ENCODE data around the gene BARX1.

Gene BARX1

DNA sequence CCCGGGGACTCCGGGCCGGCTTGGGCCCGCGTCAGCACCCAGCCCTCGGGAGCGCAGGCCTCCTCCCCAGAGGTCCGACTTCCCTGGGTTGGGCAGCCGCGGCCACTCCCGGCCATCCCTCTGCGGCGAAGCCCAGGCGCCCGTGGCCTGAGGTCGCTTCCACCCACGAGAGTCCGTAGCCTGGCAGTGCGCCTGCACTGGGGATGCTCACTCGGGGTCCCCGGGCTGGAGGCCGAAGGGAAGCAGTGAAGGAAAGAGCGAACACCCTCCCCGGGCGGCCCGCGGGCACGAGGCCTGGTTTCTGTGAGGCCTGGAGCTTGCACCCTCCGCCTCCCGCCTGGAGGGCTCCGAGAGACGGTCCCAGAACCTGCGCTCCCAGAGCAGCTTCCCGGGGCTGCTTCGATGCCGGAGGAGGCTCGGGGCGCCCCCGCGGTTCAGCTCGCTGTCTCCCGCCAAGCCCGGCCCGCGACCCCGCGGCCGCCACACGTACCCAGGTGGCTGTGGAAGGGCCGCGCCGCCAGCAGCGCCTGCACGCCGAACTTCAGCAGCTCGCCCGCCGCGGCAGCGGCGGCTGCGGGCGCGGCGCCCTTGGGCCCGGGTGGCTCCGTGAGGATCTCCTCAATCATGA, 607 bp downstream of the BARX1 start:
- Histone ChIP-seq H3K27ac (no peak overlapping the region), H3K36me3 (ENCODE audit: insufficient read depth) (no peaks in the 10 kb centered on the region), H3K9ac (no peak overlapping the region), H4K20me1 (ENCODE audit: insufficient read depth) (no peaks in the 10 kb centered on the region), H3K4me2 (no peak overlapping the region), H3K79me2 (ENCODE audit: insufficient read depth, low read depth) (no peaks in the 10 kb centered on the region), H2AFZ (ENCODE audit: low read depth) (no peak overlapping the region), H3K27me3 (ENCODE audit: insufficient read depth, low read depth) (no peaks in the 10 kb centered on the region; the same call in 1 of the 2 replicates), H3K4me3 (IDR thresholded peaks at IDR 0.05; ENCODE audit: insufficient read depth, low read depth, low read length) (no peak overlapping the region), H3K4me1 (ENCODE audit: low read depth, poor library complexity, severe bottlenecking) (no peaks in the 10 kb centered on the region)
- TF ChIP-seq, protein P1, sequence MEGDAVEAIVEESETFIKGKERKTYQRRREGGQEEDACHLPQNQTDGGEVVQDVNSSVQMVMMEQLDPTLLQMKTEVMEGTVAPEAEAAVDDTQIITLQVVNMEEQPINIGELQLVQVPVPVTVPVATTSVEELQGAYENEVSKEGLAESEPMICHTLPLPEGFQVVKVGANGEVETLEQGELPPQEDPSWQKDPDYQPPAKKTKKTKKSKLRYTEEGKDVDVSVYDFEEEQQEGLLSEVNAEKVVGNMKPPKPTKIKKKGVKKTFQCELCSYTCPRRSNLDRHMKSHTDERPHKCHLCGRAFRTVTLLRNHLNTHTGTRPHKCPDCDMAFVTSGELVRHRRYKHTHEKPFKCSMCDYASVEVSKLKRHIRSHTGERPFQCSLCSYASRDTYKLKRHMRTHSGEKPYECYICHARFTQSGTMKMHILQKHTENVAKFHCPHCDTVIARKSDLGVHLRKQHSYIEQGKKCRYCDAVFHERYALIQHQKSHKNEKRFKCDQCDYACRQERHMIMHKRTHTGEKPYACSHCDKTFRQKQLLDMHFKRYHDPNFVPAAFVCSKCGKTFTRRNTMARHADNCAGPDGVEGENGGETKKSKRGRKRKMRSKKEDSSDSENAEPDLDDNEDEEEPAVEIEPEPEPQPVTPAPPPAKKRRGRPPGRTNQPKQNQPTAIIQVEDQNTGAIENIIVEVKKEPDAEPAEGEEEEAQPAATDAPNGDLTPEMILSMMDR (conservative IDR thresholded peaks at IDR 0.05; ENCODE audit: low read depth, low read length): no peak

DNA sequence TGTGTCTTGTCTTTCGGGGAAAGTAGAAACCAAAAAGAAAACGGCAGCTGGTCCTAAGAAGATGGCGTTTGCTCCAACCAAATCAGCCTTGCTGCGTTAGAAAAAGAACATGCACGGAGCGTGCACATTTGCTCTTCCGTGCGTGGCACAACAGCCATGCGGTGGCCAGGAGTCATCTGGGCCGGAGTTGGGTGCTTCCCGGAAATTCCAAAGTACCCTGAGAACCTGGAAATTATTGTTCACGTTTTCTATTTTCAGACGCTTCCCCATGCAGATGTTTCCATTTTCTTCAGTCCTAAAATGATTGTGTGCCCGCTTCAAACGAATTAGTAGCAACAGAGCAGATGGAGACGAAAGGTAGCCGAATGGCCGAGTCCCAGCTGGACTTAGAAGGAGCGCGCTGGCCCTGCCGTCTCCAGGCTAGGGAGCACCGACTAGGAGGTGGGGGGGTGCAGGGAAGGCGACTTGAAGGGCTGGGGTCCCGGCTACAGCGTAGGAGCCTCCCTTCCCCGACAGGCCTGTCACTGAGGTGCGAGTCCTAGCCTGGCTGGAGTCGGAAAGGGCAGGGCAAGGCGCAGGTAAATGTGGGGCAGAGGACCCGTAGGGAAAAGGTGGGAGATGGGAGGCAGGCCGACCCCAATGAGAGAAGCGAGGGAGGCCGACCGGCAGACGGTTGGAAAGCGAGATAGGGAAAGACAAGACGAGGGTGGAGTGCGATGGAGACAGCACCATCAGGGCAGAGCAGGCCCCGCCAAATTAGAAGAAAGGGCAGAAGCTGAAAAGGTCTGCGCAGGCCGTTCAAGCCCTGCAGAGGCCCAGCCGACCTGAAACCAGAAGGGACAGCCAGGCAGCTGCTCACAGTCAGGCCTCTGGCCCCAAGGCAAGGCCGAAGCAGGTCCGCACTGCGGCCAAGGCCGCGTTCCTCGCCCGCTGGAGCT, 1.4 kb downstream of the BARX1 start:
- H3K79me2 ChIP-seq (ENCODE audit: insufficient read depth, low read depth): no peaks in the 10 kb centered on the region
- no peak overlapping the region for H3K4me3 ChIP-seq (IDR thresholded peaks at IDR 0.05; ENCODE audit: insufficient read depth, low read depth, low read length)
- H3K9ac ChIP-seq: no peak overlapping the region
- H3K36me3 ChIP-seq (ENCODE audit: insufficient read depth): no peaks in the 10 kb centered on the region
- TF ChIP-seq, protein P1 (conservative IDR thresholded peaks at IDR 0.05; ENCODE audit: low read depth, low read length): no peak
- H2AFZ ChIP-seq (ENCODE audit: low read depth): no peak overlapping the region
- no peak overlapping the region for H3K27ac ChIP-seq
- H3K4me2 ChIP-seq: no peak overlapping the region
- no peaks in the 10 kb centered on the region for H4K20me1 ChIP-seq (ENCODE audit: insufficient read depth)
- no peaks in the 10 kb centered on the region; the same call in 1 of the 2 replicates for H3K27me3 ChIP-seq (ENCODE audit: insufficient read depth, low read depth)
- no peaks in the 10 kb centered on the region for H3K4me1 ChIP-seq (ENCODE audit: low read depth, poor library complexity, severe bottlenecking)

DNA sequence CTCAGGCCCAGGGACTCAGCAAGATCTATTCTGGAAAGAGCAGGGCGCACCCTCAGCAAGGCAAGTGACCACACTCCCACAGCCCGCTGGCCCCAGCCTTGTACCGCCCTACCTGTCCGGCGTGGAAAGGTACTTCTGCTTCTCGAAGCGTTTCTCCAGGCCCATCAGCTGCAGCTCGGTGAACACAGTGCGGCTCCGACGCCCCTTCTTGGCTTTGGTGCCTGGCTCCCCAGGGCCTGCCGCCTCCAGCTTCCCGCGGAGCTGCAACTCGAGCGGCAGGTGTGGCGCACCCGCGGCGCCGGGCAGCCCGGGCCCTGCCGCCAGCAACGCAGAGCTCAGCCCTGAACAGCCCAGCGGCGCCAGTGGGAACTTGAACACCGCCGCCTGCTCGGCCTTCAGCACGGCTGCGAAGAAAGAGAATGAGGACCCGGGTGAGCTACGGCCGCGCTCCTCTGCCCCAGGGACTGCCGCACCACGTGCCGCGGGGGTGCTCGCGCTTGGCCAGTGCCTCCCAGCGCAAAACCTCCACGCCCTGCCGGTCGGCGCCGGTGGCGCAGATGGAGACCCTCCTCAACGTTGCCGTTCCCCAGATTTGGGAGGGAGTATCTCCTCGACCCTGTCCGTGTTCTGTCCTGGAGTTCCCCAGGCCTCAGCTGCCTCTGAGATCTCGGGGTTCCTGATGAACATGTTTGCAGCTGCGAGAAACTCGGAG, 2.2 kb downstream of the BARX1 start:
- no peaks in the 10 kb centered on the region for H3K79me2 ChIP-seq (ENCODE audit: insufficient read depth, low read depth)
- H3K36me3 ChIP-seq (ENCODE audit: insufficient read depth): no peaks in the 10 kb centered on the region
- H3K4me2 ChIP-seq: no peak overlapping the region
- H3K4me3 ChIP-seq (IDR thresholded peaks at IDR 0.05; ENCODE audit: insufficient read depth, low read depth, low read length): no peak overlapping the region
- no peaks in the 10 kb centered on the region for H4K20me1 ChIP-seq (ENCODE audit: insufficient read depth)
- H3K27ac ChIP-seq: no peak overlapping the region
- no peaks in the 10 kb centered on the region; the same call in 1 of the 2 replicates for H3K27me3 ChIP-seq (ENCODE audit: insufficient read depth, low read depth)
- TF ChIP-seq, protein P1 (conservative IDR thresholded peaks at IDR 0.05; ENCODE audit: low read depth, low read length): no peak
- H2AFZ ChIP-seq (ENCODE audit: low read depth): no peak overlapping the region
- H3K9ac ChIP-seq: no peak overlapping the region
- no peaks in the 10 kb centered on the region for H3K4me1 ChIP-seq (ENCODE audit: low read depth, poor library complexity, severe bottlenecking)

DNA sequence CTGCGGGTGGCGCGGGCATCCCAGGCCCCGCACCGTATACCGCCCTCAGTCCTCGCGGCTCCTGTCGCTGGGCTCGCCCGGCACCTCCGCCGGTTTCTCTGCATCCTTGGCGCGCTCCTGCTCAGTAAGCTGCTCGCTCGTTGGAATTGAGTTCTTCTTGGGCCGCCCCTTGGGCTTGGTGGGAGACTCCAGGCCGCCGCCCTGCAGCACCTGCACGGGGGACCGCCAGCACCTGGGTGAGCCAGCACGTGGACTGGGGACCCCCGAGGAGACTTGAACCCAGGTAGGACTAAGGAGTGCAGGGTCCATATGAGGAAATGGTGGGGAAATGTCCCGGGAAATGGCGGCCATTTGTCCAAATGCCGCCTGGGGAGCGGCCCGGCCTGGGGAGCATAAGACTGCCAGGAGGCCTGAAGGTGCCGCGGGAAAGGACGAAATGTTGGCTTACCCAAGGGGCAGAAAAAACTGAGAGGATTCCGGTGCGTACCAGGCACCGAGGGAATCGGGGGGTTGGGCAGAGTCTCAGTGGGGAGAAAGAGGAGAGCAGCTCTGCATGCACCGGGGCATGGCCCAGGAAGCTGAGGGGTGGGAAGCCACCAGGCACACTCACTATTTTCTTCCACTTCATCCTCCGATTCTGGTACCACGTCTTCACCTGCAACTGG, 2.9 kb downstream of the BARX1 start:
- Histone ChIP-seq H3K36me3 (ENCODE audit: insufficient read depth) (no peaks in the 10 kb centered on the region), H3K79me2 (ENCODE audit: insufficient read depth, low read depth) (no peaks in the 10 kb centered on the region), H3K27ac (no peak overlapping the region), H2AFZ (ENCODE audit: low read depth) (no peak overlapping the region), H3K9ac (no peak overlapping the region), H3K4me3 (IDR thresholded peaks at IDR 0.05; ENCODE audit: insufficient read depth, low read depth, low read length) (no peak overlapping the region), H4K20me1 (ENCODE audit: insufficient read depth) (no peaks in the 10 kb centered on the region), H3K4me1 (ENCODE audit: low read depth, poor library complexity, severe bottlenecking) (no peaks in the 10 kb centered on the region), H3K4me2 (no peak overlapping the region), H3K27me3 (ENCODE audit: insufficient read depth, low read depth) (no peaks in the 10 kb centered on the region; the same call in 1 of the 2 replicates)
- TF ChIP-seq, protein P1 (conservative IDR thresholded peaks at IDR 0.05; ENCODE audit: low read depth, low read length): no peak
